HepG2 (cell line): Measurements from ENCODE around the gene CAMK1G. TPM values are rescaled to one million over a fixed set of nuclear protein-coding genes. Genes with fewer than 3 reads are reported as not detected.

Experiments
- ATAC-seq: fragments of 200-7000 bp; cut with Tn5 transposase; 3 replicates; pipeline ENCODE4 v1.9.1; 2020; ENCODE audit warnings: mild to moderate bottlenecking, moderate library complexity
- BruUV-seq: library from RNA; stranded (reverse); fragments of 400-500 nt; replicated peaks from 2 replicates; lab custom pipeline; 2021; lab: Mats Ljungman, UMichigan
- CTCF ChIA-PET: fragments of 300-600 bp; formaldehyde crosslinking; extraction: SDS; loops from one replicate; lab custom pipeline; 2021; ENCODE audit warnings: low total read pairs, inconsistent platforms, low intra/inter-chr PET ratio; lab: Yijun Ruan, JAX
- POLR2A ChIA-PET: fragments of 350-600 bp; sonication (Branson Sonifier 250); formaldehyde crosslinking; loops from one replicate; lab custom pipeline; 2020; ENCODE audit warnings: antibody characterized with exemption, inconsistent platforms; lab: Yijun Ruan, JAX
- DNase-seq: peaks from one replicate; pipeline ENCODE4 v3.0.0-alpha.2; 2015; ENCODE audit warnings: low spot score
- FAIRE-seq: peaks from 3 replicates; lab custom pipeline; 2011; peaks lifted over from hg19 to GRCh38; lab: Jason Lieb, UNC
- H2AFZ ChIP-seq: one replicate; pipeline ENCODE4 v1.6.1; 2011; ENCODE audit warnings: low read length, inconsistent platforms
- H3K27ac ChIP-seq: fragments of 300-600 bp; 3 replicates; pipeline ENCODE4 v1.8.0; 2011; ENCODE audit warnings: mixed run types, mild to moderate bottlenecking, mixed read lengths, low read length, inconsistent platforms; ENCODE audit not compliant: insufficient read depth; ENCODE audit errors: extremely low read length
- H3K27me3 ChIP-seq, 2 experiments: fragments of 200-600 bp in 1 of 2; 2 replicates in 1 of 2; 3 replicates in 1 of 2; pipeline versions ENCODE4 v1.6.0 to v1.8.0; 2011; ENCODE audit warnings: low read length in 2 of 2, mild to moderate bottlenecking in 2 of 2, moderate library complexity in 2 of 2, inconsistent platforms in 1 of 2; ENCODE audit not compliant: insufficient read depth in 2 of 2, control insufficient read depth in 1 of 2
- H3K36me3 ChIP-seq, 2 experiments: fragments of 200-600 bp in 1 of 2; replicated peaks in 1 of 2; 2 replicates in 1 of 2; 3 replicates in 1 of 2; pipeline versions ENCODE4 v1.5.1 to v1.8.0; 2011; ENCODE audit warnings: low read length in 2 of 2, inconsistent platforms in 1 of 2; ENCODE audit not compliant: insufficient read depth in 2 of 2, control insufficient read depth in 1 of 2
- H3K4me1 ChIP-seq: 2 replicates; pipeline ENCODE4 v1.5.1; 2012; ENCODE audit warnings: low read length, inconsistent platforms; ENCODE audit not compliant: insufficient read depth
- H3K4me2 ChIP-seq: 2 replicates; pipeline ENCODE4 v1.6.0; 2011; ENCODE audit warnings: low read depth, low read length, inconsistent platforms
- H3K4me3 ChIP-seq, 3 experiments: fragments of 200-600 bp in 1 of 3; sonication (generic), shearing (Covaris generic) in 1 of 3; replicated peaks in 1 of 3; 2 replicates each; pipeline ENCODE4 v1.5.1; 2011 to 2016; ENCODE audit warnings: low read length in 3 of 3, inconsistent platforms in 2 of 3, low read depth in 2 of 3, mild to moderate bottlenecking in 2 of 3, control low read depth in 1 of 3, mixed read lengths in 1 of 3; ENCODE audit not compliant: insufficient read depth in 1 of 3
- H3K79me2 ChIP-seq: one replicate; pipeline ENCODE4 v1.6.1; 2011; ENCODE audit warnings: low read length, inconsistent platforms; ENCODE audit not compliant: insufficient read depth
- H3K9ac ChIP-seq: 2 replicates; pipeline ENCODE4 v1.6.0; 2011; ENCODE audit warnings: mild to moderate bottlenecking, low read depth, low read length, inconsistent platforms; ENCODE audit not compliant: insufficient read depth
- H3K9me3 ChIP-seq: 2 replicates; pipeline ENCODE4 v1.5.1; 2012; ENCODE audit warnings: mild to moderate bottlenecking, low read length
- H4K20me1 ChIP-seq: 2 replicates; pipeline ENCODE4 v1.6.0; 2011; ENCODE audit warnings: inconsistent platforms, mild to moderate bottlenecking, low read length, moderate library complexity; ENCODE audit not compliant: insufficient read depth
- DNMT3B ChIP-seq: conservative IDR thresholded peaks from 2 replicates; pipeline ENCODE4 v1.6.1; 2016; ENCODE audit warnings: missing biosample characterization, control low read depth
- ERF ChIP-seq: IDR thresholded peaks from 2 replicates; pipeline ENCODE4 v1.6.1; 2018; ENCODE audit warnings: missing biosample characterization, missing genetic modification reagents
- IRX3 ChIP-seq: sonication (generic); formaldehyde crosslinking; IDR thresholded peaks from 2 replicates; pipeline ENCODE4 v1.8.1; 2023; ENCODE audit warnings: mild to moderate bottlenecking, low read depth, missing genetic modification reagents, borderline replicate concordance
- KDM6A ChIP-seq: IDR thresholded peaks from 2 replicates; pipeline ENCODE4 v1.6.1; 2016; ENCODE audit warnings: low read depth
- LRRFIP1 ChIP-seq: sonication (generic); formaldehyde crosslinking; conservative IDR thresholded peaks from 2 replicates; pipeline ENCODE4 v1.4.0; 2020; ENCODE audit warnings: missing genetic modification reagents
- ONECUT2 ChIP-seq: sonication (generic); formaldehyde crosslinking; IDR thresholded peaks from 2 replicates; pipeline ENCODE4 v1.4.0; 2020; ENCODE audit warnings: missing genetic modification reagents
- RELA ChIP-seq: sonication (generic); formaldehyde crosslinking; IDR thresholded peaks from 2 replicates; pipeline ENCODE4 v1.4.0; 2020; ENCODE audit warnings: missing genetic modification reagents
- RXRB ChIP-seq: IDR thresholded peaks from 2 replicates; pipeline ENCODE4 v1.6.1; 2016; ENCODE audit warnings: borderline replicate concordance, missing genetic modification reagents, missing compliant biosample characterization
- SIX4 ChIP-seq: sonication (generic); formaldehyde crosslinking; IDR thresholded peaks from 2 replicates; pipeline ENCODE4 v1.4.0; 2020; ENCODE audit warnings: missing genetic modification reagents
- SMAD1 ChIP-seq: sonication (generic); formaldehyde crosslinking; IDR thresholded peaks from 2 replicates; pipeline ENCODE4 v1.4.0; 2020; ENCODE audit warnings: missing genetic modification reagents, low read depth, mild to moderate bottlenecking, borderline replicate concordance
- SMAD9 ChIP-seq: sonication (generic); formaldehyde crosslinking; IDR thresholded peaks from 2 replicates; pipeline ENCODE4 v1.5.1; 2020; ENCODE audit warnings: mild to moderate bottlenecking, missing genetic modification reagents
- SRSF1 ChIP-seq: fragments of 200-400 bp; formaldehyde crosslinking; optimal IDR thresholded peaks from 2 replicates; pipeline ENCODE3; 2017; ENCODE audit warnings: mild to moderate bottlenecking, low read depth, low read length, moderate library complexity
- WIZ ChIP-seq: sonication (generic); formaldehyde crosslinking; IDR thresholded peaks from 2 replicates; pipeline ENCODE4 v1.5.1; 2020; ENCODE audit warnings: mild to moderate bottlenecking, missing genetic modification reagents
- ZNF17 ChIP-seq: sonication (generic); formaldehyde crosslinking; IDR thresholded peaks from 2 replicates; pipeline ENCODE4 v1.5.0; 2020; ENCODE audit warnings: mild to moderate bottlenecking, missing genetic modification reagents
- ZNF264 ChIP-seq: sonication (generic); formaldehyde crosslinking; IDR thresholded peaks from 2 replicates; pipeline ENCODE4 v1.4.0; 2020; ENCODE audit warnings: missing genetic modification reagents
- ZNF280B ChIP-seq: sonication (generic); formaldehyde crosslinking; IDR thresholded peaks from 2 replicates; pipeline ENCODE4 v1.5.0; 2020; ENCODE audit warnings: missing genetic modification reagents, mild to moderate bottlenecking, borderline replicate concordance
- ZNF317 ChIP-seq: sonication (generic); formaldehyde crosslinking; IDR thresholded peaks from 2 replicates; pipeline ENCODE4 v1.5.0; 2020; ENCODE audit warnings: mild to moderate bottlenecking, missing genetic modification reagents
- ZNF83 ChIP-seq: sonication (generic); formaldehyde crosslinking; IDR thresholded peaks from 2 replicates; pipeline ENCODE4 v1.4.0; 2020; ENCODE audit warnings: missing genetic modification reagents, mild to moderate bottlenecking, borderline replicate concordance
- WGBS: methylation state at CpG from one replicate; pipeline ENCODE4 v1.1.6; 2017; ENCODE audit warnings: low lambda C conversion rate; 5-methylcytosine and 5-hydroxymethylcytosine counted together
- in situ Hi-C: cut with HindIII; loops from 2 replicates; pipeline ENCODE4 v1.10.0; 2017; ENCODE audit warnings: low pct_unique_long_range_greater_than_20kb; ENCODE audit not compliant: extremely low pct_ligation_motif_present
- intact Hi-C: fragments of 100-400 bp; cut with micrococcal nuclease; formaldehyde crosslinking; loops from one replicate; pipeline ENCODE4 v1.10.0; 2022; ENCODE audit not compliant: unreplicated experiment
- polyA plus RNA-seq, 8 experiments: library from polyadenylated mRNA; depleted of rRNA in 3 of 8; stranded (reverse) in 7 of 8; unstranded in 1 of 8; fragments of >200 nt; fragmentation: Illumina TruSeq in 4 of 8; extraction: Trizol in 4 of 8; gene quantifications; 2 replicates each; pipeline versions ENCODE4 v1.2.1 to v1.2.3, GENCODE V29; 2011 to 2016; ENCODE audit warnings: low read depth in 4 of 8, missing spikeins in 1 of 8, mixed read lengths in 1 of 8; ENCODE audit not compliant: insufficient read depth in 1 of 8
- total RNA-seq, 5 experiments: library from RNA; depleted of rRNA; stranded (reverse); fragments of >200 nt; fragmentation: Illumina TruSeq; extraction: Trizol; gene quantifications; 2 replicates each; pipeline ENCODE4 v1.2.3, GENCODE V29; 2016; ENCODE audit warnings: low read depth in 1 of 5
- TF ChIP-seq, protein P1 (sequence below): sonication (generic); formaldehyde crosslinking; IDR thresholded peaks from 2 replicates; pipeline ENCODE4 v1.8.1; 2023; ENCODE audit warnings: mild to moderate bottlenecking, missing genetic modification reagents

The CAMK1G gene
- total and polyA plus RNA-seq, 2 of the 13 experiments (the other 11 are each of a cell fraction or from before 2014, with no cell fraction given): not detected

- H3K36me3 ChIP-seq: no peaks in the 10 kb centered on the region
Observed at GRCh38 chr1:209610631-209610905, 27.1 kb downstream of the CAMK1G start.

More at GRCh38 chr1:209610631-209610905, 27.1 kb downstream of the CAMK1G start:
- Histone ChIP-seq H3K4me3 (no peak overlapping the region), H3K4me1 (no peaks in the 10 kb centered on the region), H3K9ac (no peak overlapping the region), H3K27me3 (no peaks in the 10 kb centered on the region), H3K4me2 (no peak overlapping the region), H4K20me1 (no peaks in the 10 kb centered on the region), H3K79me2 (no peaks in the 10 kb centered on the region), H3K9me3 (no peaks in the 10 kb centered on the region), H3K27ac (no peak overlapping the region), H2AFZ (no peak overlapping the region)
- TF ChIP-seq SRSF1 (no peak), IRX3 (CRISPR knock-in tag) (no peak), SMAD1 (CRISPR knock-in tag) (no peak), WIZ (no peak), ZNF17 (CRISPR knock-in tag) (no peak), ZNF317 (CRISPR knock-in tag) (no peak), SMAD9 (CRISPR knock-in tag) (no peak), ZNF83 (CRISPR knock-in tag) (no peak), RXRB (CRISPR knock-in tag) (no peak), KDM6A (CRISPR knock-in tag) (no peak), ZNF280B (CRISPR knock-in tag) (no peak), SIX4 (CRISPR knock-in tag) (no peak), RELA (CRISPR knock-in tag) (no peak), ERF (CRISPR knock-in tag) (no peak), LRRFIP1 (CRISPR knock-in tag) (no peak), DNMT3B (CRISPR knock-in tag) (no peak), ONECUT2 (CRISPR knock-in tag) (no peak), ZNF264 (no peak)
- TF ChIP-seq, protein P1, sequence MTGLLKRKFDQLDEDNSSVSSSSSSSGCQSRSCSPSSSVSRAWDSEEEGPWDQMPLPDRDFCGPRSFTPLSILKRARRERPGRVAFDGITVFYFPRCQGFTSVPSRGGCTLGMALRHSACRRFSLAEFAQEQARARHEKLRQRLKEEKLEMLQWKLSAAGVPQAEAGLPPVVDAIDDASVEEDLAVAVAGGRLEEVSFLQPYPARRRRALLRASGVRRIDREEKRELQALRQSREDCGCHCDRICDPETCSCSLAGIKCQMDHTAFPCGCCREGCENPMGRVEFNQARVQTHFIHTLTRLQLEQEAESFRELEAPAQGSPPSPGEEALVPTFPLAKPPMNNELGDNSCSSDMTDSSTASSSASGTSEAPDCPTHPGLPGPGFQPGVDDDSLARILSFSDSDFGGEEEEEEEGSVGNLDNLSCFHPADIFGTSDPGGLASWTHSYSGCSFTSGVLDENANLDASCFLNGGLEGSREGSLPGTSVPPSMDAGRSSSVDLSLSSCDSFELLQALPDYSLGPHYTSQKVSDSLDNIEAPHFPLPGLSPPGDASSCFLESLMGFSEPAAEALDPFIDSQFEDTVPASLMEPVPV (CRISPR knock-in tag): no peak
- in situ Hi-C loops (no loop called here), intact Hi-C loops (no loop called here)
- 3% methylated on average over 3 of the region's 3 CpGs for WGBS
- BruUV-seq: no TSS peak
- ChIA-PET CTCF (no interaction called here), POLR2A (no interaction called here)
- no peak for DNase-seq
- ATAC-seq: no peak
- no peak for FAIRE-seq
